GM21447 (cell line): ENCODE measurements around the gene USF3.

Source experiments
- ATAC-seq: cut with Tn5 transposase; IDR thresholded peaks from one replicate; pipeline ENCODE4 v1.9.1; 2021; ENCODE audit not compliant: unreplicated experiment

USF3 gene, protein sequence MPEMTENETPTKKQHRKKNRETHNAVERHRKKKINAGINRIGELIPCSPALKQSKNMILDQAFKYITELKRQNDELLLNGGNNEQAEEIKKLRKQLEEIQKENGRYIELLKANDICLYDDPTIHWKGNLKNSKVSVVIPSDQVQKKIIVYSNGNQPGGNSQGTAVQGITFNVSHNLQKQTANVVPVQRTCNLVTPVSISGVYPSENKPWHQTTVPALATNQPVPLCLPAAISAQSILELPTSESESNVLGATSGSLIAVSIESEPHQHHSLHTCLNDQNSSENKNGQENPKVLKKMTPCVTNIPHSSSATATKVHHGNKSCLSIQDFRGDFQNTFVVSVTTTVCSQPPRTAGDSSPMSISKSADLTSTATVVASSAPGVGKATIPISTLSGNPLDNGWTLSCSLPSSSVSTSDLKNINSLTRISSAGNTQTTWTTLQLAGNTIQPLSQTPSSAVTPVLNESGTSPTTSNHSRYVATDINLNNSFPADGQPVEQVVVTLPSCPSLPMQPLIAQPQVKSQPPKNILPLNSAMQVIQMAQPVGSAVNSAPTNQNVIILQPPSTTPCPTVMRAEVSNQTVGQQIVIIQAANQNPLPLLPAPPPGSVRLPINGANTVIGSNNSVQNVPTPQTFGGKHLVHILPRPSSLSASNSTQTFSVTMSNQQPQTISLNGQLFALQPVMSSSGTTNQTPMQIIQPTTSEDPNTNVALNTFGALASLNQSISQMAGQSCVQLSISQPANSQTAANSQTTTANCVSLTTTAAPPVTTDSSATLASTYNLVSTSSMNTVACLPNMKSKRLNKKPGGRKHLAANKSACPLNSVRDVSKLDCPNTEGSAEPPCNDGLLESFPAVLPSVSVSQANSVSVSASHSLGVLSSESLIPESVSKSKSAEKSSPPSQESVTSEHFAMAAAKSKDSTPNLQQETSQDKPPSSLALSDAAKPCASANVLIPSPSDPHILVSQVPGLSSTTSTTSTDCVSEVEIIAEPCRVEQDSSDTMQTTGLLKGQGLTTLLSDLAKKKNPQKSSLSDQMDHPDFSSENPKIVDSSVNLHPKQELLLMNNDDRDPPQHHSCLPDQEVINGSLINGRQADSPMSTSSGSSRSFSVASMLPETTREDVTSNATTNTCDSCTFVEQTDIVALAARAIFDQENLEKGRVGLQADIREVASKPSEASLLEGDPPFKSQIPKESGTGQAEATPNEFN (N-terminal part only)

DNA sequence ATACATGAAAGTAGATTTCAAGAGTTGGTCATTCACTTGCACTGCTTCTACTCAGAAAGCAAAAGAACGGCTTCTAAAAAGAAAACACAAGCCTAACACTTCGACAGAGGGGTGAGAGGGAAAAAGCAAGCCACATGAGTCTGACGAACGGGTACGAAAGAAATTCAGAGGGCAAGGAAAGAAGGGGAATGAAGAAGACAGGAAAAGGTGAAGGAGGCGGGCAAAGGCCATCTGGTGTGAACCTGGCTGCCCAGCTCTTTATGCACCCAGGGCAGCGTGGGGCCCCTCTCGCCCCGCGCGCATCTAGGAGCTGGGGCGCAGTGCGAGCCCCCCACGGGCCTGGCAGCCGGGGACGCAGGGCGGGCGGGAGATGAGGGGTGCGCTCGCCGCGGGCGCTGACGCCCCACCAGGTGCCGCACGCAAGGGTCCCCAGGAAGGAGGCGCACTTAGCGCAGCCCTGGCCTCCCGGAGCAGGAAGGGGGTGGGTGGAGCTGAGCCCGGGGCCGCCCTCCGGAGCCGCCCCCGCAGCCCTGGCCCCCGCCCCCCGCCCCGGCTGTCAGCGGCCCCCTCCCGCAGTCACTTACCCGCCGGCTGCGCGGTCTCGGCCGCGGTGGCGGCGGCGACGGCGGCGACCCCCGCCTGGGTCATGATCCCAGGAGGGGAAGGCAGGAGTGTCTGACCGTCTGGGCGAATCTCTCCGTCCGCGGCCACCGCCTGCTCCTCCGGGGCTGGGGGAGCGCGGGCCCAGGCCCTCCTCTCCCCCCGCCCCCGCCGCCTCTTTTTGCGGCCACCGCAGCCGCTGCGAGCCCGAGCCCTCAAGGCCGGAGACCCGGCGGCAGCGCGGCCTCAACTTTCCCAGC, at the start of gene USF3:
USF3 (minus strand) TSS at position 857 of the 860 bp plus-strand sequence. CDS start 21,764 bp downstream, outside the sequence.
- peak; percentile 54 for ATAC-seq

DNA sequence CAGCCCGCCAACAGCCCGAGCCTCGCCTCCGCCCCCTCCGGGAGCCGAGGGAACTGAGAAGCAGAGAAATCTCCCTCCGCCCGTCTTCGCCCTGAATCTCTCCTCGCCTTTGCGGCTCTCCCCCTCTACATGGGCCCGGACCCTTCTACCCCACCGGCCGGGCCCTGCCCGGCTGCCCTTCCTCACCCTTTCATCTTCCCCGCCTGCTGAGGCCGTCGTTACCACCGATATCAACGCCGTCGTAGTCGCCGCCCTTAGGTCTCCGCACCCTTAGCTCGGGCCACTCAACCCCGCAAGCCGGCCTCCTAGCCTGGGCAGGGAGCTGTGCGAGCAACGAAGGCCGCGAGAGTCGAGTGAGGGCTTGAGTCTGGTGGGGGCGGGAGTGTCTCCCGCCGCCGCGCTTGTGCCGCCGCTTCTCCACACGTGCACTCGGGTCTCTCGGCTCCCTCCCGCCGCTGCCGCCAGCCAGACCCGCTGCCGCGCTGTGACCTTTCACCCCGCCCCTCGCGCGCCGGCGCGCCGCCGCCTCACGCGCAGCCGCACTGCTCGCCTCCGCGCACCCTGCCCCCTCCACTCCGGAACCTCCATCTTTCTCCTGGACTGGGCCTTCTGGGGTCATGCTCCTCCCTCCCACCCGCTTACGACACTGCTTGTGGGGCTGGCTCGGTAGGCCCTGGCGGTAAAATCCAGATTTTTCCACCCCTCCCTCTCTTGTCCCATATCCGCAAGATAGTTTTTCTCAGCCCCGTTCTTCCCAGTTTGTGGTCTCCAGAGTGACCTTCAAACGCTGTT, 49.5 kb upstream of the USF3 start, which contains the start of gene NAA50:
NAA50 (minus strand) TSS at position 494 of the 792 bp plus-strand sequence; CDS start at position 194, 300 bp downstream.
- ATAC-seq: peak; percentile 40

DNA sequence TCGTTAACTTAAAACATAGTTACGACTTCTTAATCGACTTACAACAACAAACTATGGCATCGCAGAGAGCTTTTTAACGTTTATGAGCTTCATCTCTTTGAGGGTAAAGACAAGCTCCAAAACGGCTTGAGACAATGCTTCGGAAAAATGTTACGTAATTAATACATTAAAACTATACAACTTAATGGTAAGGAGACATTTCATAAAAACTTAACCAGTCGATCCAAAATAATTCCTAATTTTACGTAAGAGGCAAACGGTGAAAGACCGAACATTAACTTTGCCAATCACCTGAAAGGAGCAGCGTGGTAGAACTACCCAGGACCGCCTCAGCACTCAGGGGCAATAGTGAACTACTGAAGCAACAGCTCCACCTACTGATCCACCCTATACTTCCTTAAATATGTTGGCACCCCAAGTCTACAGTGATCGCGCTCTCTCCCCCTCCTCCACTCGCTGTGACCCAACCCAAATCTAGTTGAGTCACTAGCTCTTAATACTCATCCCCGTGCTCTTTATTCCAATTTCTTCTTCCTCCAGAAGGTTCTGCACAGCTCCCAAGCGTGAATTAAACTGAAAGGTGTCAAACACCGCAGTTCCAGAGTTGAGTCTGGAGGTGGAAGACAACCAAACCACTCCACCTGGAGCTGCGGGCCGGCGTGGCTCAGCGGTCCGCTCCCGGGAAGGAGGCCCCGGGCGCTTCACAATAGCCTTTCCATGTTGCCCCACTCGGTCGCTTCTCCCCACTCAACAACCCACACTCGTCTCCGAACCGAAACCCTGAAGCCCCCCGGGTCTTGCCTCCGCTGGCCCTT, 48.7 kb upstream of the USF3 start:
- peak; percentile 58 for ATAC-seq

DNA sequence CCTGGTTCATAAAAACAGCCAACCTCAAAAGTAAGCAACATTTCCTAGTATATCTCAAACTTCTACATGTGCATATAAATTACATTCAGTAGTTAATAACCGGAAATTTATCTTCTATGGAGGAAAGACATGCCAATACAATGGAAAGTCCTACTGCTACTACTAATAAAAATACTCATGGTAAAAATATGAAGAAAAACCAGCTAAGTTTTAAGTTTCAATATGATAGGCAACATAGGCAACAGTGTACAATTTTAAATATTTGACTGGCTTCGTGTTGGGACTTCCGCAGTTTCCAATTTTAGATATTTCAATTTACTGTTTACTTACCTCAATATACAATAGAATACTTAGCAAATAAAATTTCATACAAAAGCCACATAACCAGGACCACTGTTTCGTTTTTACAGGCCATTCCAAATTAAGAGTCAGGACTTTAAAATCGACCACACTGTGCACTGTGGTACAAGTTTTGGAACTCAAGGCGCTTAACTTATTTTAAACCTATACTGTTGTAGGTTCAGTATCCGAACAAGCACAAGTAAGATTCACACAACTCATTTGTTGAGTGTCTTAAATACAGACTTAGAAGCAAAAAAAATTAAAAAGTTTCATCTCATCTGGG, 46.7 kb upstream of the USF3 start:
- no peak for ATAC-seq

DNA sequence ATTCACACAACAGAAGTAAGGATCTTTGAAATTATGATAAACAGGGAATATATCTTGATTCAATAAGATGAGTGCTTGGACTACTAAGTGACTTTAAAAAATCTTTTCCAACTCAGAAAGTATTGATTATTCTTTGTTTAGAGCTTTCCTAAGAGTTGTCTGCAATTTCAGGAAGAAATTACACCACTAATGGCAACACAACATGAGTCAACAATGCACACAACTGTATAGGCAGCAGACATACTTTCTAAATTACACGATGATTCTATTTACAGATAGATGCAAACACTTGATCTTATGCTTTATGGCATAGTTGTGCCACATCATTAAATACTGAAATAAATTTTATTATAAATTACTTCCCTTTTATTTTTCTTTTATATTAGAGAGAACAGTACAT, 45.2 kb upstream of the USF3 start:
- ATAC-seq: no peak

DNA sequence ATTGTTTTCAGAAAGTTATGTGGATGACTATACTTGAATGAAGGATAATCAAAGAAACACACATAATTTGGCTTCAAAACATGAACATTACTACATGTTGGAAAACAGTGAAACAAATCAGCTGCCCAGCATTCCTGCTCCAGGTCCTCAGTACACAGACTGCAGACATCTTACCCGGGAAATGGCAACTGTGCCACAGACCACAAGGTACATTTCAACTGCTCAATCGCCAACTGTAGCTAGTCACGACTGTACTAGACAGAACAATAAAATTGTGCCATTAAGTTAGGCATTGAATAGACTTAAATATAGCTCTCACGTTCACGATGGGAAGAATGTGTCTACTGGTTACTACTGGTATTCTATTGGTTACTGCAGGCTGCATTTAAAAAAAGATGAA, 44.6 kb upstream of the USF3 start:
- no peak for ATAC-seq

DNA sequence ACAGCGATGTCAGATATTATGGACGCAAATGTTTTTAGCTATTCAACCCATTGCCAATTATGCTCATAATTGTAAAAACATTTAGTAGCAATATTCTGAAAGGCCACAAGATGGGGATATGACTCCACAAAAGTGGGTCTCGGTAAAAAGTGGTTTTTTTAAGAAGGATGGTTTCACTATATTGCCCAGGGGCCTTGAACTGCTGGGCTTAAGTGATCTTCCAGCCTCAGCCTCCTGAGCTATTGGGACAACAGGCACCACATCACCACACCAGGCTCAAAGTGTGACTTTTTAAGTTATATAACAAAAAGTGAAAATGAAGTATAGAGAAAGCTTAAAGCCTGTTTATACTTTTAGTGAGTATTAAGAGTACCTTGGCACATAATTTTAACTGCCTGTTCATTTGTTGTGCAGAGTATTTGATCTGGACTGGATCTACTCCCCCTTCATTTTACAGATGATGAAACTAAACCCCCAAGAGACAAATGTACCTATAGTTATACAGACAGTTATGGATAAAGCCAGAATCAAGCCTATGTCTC, 40.2 kb upstream of the USF3 start:
- peak; percentile 80 for ATAC-seq

DNA sequence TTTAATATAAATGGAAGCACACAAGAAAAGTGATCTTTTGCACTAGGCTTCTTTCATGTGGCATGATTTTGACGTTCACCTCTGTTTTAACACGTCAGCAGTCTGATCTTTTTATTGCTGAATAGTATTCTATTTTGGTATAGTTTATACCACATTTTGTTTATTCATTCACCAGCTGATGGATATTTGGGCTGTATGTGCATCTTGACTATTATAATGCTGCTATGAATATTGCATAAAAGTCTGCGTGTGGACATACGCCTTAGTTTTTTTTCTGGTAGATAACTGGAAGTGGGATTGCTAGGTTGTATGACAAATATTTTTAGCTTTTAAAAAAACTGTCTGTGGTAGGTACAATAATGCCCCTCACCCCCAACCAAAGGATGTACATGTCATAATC, 35.3 kb upstream of the USF3 start:
- ATAC-seq: no peak

DNA sequence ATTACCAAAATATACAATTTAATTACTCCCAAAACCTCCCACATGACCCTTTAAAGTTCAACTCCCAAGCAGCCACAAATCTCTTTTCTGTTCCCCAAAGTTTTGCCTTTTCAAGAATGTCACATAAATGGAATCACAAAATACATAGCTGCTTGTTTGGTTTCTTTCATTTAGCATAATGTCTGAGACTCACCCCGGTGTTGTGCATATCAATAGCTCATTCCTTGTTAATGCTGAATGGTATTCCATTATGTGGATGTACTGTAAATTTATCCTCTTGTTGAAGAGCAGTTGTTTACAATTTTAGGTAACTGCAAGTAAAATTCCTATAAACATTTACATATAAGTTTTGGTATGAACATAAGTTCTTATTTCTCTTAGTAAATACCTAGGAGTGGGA, 34.1 kb upstream of the USF3 start:
- no peak for ATAC-seq

DNA sequence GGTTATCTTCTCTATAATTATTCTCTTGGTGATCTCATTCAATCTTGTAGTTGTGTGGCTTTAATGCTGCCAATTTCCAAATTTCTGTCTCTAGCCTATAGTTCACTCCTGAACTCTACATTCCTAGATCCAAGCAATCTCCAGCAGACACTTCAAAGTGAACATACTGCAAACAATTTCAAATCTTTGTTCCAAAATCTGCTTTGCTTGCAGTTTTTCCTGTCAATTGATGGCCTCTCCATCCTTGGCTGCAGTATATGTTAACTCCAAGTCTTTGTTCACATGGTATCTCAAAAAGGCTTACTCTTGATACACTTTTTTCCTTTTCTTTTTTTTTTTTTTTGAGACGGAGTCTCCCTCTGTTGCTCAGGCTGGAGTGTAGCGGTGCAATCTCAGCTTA, 32.2 kb upstream of the USF3 start:
- no peak for ATAC-seq

DNA sequence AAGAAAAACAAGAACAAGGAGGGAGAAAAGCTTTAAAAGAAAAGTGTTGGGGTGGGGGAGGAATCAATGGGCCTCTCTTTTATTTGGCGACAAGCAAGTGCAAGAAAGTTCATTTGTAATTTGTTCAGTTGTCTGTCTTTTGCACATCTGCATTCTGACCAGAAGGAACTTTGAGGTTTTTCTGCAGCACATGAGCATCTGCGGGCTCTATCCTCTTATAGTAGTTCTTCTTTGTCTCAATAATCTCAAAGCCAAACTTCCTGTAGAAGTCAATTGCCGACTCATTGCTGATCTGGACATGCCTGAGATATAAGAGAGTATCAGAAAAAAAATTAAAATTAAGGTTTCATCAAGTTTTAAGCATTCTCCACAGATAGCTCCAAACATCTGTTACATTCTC, 25.2 kb upstream of the USF3 start:
- no peak for ATAC-seq

DNA sequence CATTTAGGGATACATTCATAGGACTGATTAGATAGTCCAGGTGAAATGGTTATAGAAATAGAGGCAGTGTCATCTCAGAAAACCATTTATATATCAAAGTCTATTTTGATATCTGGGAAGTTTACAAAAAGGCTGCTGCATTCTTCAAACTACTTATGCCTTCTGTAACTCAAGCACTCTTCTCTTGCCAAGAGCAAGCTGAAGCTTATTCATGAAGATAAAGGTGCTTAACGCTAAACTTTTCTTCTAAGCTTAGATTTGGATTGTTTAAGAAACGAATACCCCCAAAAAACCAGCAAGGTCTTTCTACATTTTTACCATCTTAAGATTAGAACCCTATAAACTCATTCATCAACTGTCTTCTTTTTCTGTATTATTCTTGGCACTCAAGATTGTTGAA, 23.3 kb upstream of the USF3 start:
- no peak for ATAC-seq

DNA sequence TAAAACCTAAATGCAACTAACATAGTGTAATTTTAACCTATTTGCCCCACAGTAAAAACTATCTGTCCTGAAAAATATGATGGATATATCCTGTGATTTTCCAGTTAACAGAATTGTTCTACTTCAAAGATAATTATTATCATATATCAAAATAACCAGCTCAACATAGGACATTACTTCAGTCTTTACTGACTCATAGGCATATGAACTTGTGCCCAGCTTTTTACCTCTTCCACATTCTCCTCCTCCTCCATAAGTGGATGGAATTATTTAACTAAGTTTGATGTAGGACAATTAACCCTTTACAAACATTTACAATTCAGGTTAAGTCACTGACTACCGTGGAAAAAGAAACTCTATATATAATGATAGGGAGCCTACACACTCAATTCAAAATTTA, 22.9 kb upstream of the USF3 start:
- no peak for ATAC-seq

DNA sequence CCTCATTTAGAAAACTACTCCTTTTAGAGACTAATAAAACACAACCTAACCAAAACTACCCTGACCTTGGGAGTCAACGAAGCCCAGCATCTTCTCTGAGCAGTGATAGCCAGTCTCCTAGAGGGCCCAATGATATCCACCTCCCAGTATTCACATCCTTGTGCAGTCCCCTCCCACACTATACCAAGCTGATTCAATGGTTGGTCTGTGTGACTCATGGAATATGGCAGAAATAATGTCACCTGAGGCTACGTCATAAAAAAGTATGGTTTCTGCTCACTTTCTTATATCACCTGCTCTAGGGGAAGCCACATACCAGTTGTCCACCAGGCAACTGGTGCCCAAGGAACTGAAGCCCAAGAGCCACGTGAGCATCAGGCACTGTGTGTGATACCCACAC, 21.4 kb upstream of the USF3 start:
- no peak for ATAC-seq

DNA sequence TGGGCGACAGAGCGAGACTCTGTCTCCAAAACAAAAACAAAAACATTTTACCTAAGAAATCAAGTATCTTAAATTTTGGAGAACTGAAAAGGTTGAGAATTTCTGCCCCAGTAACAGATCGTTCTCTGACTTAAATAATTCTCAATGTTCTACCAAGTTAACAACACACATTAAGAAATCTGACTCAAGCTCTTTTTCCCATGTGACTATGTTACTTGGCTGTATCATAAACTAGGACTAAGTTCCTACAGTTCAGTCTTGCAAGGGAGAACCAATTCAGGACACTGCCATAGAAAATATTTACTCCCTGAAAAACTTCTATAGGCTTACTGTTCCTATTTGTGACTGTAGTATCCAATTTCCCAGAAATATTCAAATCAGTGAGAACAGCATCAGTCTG, 20.9 kb upstream of the USF3 start:
- ATAC-seq: no peak

DNA sequence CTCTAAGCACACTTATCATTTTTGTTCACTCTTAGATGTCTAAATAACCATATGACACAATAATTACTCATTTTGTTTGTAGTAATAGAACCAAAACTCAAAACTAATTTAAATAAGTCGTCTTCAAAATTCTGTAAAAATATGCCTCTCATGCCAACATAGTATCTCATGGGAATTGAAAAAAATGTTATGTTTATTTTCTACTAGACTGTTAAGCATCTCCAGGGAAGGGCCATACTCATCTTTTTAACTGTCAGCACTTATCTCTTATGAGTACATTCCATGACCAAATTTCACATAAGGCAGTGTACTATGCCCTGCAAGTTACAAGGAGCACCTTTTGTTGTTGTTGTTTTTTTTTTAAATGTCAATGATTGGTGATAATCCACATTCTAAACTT, 18.3 kb upstream of the USF3 start:
- ATAC-seq: no peak

DNA sequence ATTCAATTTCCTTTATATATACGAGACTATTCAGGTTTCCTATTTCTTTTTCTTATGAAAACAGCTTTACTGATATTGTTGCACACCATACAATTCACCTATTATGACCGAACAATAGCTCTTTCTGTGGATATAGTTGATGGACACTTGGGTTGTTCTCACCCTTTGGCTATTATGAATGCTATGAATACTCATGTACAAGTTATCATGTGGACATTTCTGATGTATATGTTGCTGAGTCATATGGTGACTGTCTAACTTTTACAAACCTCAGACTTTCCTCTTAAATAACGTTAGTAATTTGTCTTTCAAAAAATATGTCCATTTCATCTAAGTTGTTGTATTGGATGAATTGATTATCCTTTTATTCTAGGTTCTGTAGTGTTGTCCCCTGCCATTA, 15.7 kb upstream of the USF3 start:
- ATAC-seq: no peak

DNA sequence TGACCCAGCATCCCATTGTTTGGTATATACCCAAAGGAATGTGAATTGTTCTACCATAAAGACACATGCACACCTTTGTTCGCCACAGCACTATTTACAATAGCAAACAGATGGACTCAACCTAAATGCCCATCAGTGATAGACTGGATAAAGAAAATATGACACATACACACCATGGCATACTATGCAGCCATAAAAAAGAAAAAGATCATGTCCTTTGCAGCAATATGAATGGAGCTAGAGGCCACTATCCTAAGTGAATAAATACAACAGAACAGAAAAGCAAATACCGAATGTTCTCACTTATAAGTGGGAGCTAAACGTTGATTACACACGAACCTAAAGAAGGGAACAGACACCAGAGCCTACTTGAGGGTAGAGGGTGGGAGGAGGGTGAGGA, 11.4 kb upstream of the USF3 start:
- no peak for ATAC-seq
